Choroid plexus epithelial cell (primary cell): Measurements from ENCODE around the gene DOK4.

Source experiments
- DNase-seq: peaks from one replicate; pipeline ENCODE4 v3.0.0-alpha.2; 2010; ENCODE audit warnings: low read depth
- H3K4me3 ChIP-seq: 2 replicates; pipeline ENCODE4 v1.5.1; 2011; ENCODE audit warnings: low read depth, mild to moderate bottlenecking, control low read depth, low read length, moderate library complexity
- CTCF ChIP-seq: conservative IDR thresholded peaks from 2 replicates; pipeline ENCODE4 v1.5.1; 2011; ENCODE audit warnings: low read depth, mild to moderate bottlenecking, control low read depth, inconsistent platforms, low read length, moderate library complexity

DOK4 gene

DNA sequence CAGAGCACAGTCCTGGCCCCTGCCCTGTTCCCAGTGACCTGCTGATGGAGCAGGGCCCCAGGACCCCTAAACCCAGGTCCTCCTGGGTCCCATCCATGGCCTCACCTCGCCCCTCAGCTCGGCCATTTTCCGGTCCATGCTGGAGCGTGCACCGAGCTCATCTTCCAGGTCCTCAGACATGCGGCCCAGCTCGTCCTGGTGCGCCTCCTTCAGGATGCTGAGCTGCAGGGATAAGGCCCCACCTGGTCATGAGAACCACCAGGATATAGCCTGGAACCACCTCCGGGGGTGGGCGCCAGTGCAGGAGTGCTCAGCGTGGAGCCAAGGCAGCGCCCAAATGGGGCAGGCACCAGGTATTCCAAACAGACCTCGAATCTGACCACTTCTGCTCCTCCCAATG is 32.2 kb upstream of the DOK4 start:
- H3K4me3 ChIP-seq, result no peak overlapping the region
- no peak for DNase-seq
- TF ChIP-seq CTCF, result no peak

DNA sequence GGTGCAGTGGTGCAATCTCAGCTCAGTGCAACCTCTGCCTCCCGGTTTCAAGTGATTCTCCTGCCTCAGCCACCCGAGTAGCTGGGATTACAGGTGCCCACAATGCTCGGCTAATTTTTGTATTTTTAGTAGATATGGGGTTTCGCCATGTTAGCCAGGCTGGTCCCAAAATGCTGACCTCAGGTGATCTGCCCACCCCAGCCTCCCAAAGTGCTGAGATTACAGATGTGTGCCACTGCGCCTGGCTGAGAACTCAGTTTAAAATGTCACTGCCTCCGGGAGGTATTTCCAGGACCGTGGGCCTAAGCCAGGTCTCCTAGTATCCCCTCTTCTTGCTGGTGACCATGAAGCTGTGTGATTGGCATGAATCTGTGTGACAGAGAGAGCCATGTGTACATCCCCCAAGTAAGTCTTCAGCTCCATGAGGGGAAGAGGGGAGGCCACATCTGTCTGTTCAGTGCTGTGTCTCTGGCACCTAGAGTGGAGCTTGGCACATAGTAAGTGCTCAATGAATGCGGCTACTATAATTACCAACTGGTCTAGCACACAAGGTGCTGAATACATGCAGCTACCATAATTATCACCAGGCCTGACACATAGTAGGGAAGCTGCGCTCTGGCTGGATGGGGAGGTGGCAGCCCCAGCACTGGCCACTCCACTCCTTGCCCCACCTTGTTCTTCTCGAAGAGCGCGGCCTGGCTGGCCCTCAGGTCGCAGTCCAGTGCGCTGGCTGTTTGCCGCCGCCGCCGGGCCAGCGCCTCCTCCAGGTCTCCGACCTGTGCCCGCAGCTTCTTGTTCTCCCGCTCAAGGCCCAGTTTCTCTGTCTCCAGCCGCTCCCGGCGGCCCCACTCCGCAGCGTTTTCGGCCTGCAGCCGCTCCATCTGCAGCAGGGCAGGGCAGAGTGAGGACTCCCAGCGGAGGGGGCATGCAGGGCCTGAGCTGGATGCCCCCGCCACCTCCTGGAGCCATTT is 31.4 kb upstream of the DOK4 start:
- H3K4me3 ChIP-seq, result no peak overlapping the region
- no peak for DNase-seq
- TF ChIP-seq CTCF, result no peak

DNA sequence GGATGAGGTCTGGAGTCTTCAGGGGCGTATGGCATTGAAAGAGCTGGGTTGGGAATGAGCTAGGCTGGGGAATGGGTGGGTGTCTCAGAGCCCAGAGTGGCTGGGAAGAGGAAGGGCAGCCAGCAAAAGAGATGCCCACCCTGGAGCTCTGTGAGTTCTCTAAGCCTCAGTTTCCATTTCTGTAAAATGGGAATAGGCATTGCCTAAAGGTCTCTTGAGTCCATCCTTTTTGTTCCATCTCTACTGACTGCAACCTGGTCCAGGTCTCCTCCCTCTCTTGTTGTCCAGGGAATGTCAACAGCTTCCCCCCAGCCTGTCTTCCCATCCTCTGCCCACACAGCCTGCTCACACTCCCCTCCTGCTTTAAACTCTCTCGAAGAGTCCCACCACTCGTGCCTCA is 30.5 kb upstream of the DOK4 start:
- H3K4me3 ChIP-seq, result no peak overlapping the region
- no peak for TF ChIP-seq CTCF
- no peak for DNase-seq

- DNase-seq, result no peak
- no peak overlapping the region for H3K4me3 ChIP-seq
- TF ChIP-seq CTCF, result no peak
Observed at GRCh38 chr16:57516176-57516725, 30.0 kb upstream of the DOK4 start.

DNA sequence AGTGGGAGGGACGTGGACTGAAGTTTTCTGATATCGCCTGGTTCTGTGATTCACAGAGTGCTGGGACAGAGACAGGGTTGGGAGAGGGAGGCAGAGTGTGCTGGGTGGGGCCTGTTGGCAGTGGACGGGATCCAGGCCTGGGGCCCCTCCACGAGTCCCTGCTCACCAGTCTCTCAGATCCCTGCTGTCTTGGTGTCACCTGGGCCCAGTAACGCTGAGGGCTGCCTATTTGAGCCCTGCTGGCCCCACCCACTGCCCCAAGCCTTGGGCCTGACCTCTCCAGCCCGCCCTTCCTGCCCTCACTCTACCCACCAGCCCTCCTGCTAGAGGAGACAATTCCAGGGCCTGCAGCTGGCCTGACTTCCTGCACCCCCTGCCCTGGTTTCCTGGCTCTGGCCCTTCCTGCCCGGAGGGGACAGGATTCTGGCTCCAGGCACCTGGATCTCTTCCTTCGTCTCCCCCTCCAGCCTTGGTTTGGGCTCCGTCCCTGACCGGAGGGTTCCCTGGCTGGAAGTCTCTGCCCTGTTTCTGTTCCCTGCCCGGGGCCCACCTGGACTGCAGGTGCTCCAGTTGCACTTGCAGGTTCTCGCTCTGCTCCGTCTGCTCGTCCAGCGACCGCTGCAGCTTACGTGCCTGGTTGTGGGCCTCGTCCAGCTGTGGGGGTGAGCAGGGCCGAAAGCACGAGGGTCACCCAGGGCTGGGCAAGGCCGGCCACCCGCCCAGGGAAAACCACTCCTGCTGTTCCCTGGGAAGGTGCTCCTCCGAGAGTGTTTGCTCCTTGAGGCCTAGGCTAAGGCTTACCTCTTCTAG is 28.7 kb upstream of the DOK4 start:
- DNase-seq, result no peak
- H3K4me3 ChIP-seq, result no peak overlapping the region
- TF ChIP-seq CTCF, result no peak

DNA sequence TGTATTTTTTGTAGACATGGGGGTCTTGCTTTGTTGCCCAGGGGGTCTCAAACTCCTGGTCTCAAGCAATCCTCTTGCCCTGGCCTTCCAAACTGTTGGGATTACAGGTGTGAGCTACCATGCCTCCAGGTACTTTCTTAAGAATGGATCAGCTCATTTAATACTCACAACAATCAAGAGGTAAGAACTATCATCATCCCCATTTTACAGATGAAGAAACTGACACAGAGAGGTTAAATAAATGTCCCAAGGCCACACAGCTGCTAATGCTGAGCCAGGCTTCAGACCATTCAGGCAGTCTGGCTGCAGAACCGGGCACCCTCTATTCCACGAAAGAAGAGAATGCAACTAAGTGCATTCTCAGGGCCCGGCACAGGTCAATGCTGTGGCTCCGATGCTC is 28.1 kb upstream of the DOK4 start:
- no peak for TF ChIP-seq CTCF
- DNase-seq, result no peak
- no peak overlapping the region for H3K4me3 ChIP-seq
